SH-SY5Y (cell line): ENCODE data around the gene SPINK5.

ENCODE experiments used
- GATA2 ChIP-seq: IDR thresholded peaks from 2 replicates; pipeline ENCODE4 v1.6.1; 2011; ENCODE audit warnings: mild to moderate bottlenecking, low read depth, low read length
- GATA3 ChIP-seq: IDR thresholded peaks from 2 replicates; pipeline ENCODE4 v1.6.1; 2011; ENCODE audit warnings: low read depth, mild to moderate bottlenecking, low read length, moderate library complexity

GRCh38 chr5:148125641-148126040, 61.9 kb downstream of the SPINK5 start:
- TF ChIP-seq GATA3, result no peak
- no peak for TF ChIP-seq GATA2
